Tongue (tissue), 2 donors: Measurements from ENCODE around the gene MAP3K1. TPM values are rescaled to one million over a fixed set of nuclear protein-coding genes. Genes with fewer than 3 reads are reported as not detected.
A peak's percentile ranks its signal among the peaks of the same experiment; 100 is the strongest.
"Not testable (repeated sequence)": the region's sequence is repeated elsewhere in the genome, so short reads cannot be mapped to it uniquely, and the experiment has no call there.

Experiments used
- DNase-seq: peaks from one replicate; pipeline ENCODE4 v3.0.0-alpha.2; 2015
- total RNA-seq: library from RNA; depleted of rRNA; stranded (reverse); fragments of >200 nt; gene quantifications from one replicate; pipeline ENCODE4 v1.2.3, GENCODE V29; 2014

Gene MAP3K1
- total RNA-seq, result 36.5 TPM

GRCh38 chr5:56814963-56815657 lies at the start of gene MAP3K1:
Gene MAP3K1, plus strand, starts transcription at chr5:56815549. Its CDS starts 25 bp downstream, at chr5:56815574.
- DNase-seq, result peak; percentile 89

- DNase-seq, result no peak
These were observed 48.4 kb upstream of the MAP3K1 start for GRCh38 chr5:56766926-56767325.

- no peak for DNase-seq
These were observed 45.3 kb upstream of the MAP3K1 start for GRCh38 chr5:56769875-56770604.

- DNase-seq, result no peak
These were observed 42.6 kb upstream of the MAP3K1 start for GRCh38 chr5:56772767-56773166.

GRCh38 chr5:56774957-56775356 lies 40.4 kb upstream of the MAP3K1 start:
- peak; percentile 14 for DNase-seq

- DNase-seq, result not testable (repeated sequence)
These were observed 39.0 kb upstream of the MAP3K1 start for GRCh38 chr5:56776212-56776846.

- no peak for DNase-seq
These were observed 32.1 kb upstream of the MAP3K1 start for GRCh38 chr5:56783261-56783660.

- no peak for DNase-seq
These were observed 29.0 kb upstream of the MAP3K1 start for GRCh38 chr5:56786346-56786745.

GRCh38 chr5:56791396-56791795 lies 24.0 kb upstream of the MAP3K1 start:
- no peak for DNase-seq

GRCh38 chr5:56798521-56798920 lies 16.8 kb upstream of the MAP3K1 start:
- DNase-seq, result no peak

GRCh38 chr5:56800186-56800585 lies 15.2 kb upstream of the MAP3K1 start:
- DNase-seq, result no peak

- no peak for DNase-seq
These were observed 14.1 kb upstream of the MAP3K1 start for GRCh38 chr5:56801256-56801655.

- no peak for DNase-seq
These were observed 13.1 kb upstream of the MAP3K1 start for GRCh38 chr5:56802205-56802604.

- DNase-seq, result no peak
These were observed 12.3 kb upstream of the MAP3K1 start for GRCh38 chr5:56803025-56803424.

- no peak for DNase-seq
These were observed 11.5 kb upstream of the MAP3K1 start for GRCh38 chr5:56803894-56804293.

GRCh38 chr5:56807679-56808078 lies 7.7 kb upstream of the MAP3K1 start:
- DNase-seq, result no peak

- DNase-seq, result no peak
These were observed 7.1 kb upstream of the MAP3K1 start for GRCh38 chr5:56808211-56808610.

- DNase-seq, result no peak
These were observed 4.5 kb upstream of the MAP3K1 start for GRCh38 chr5:56810826-56811225.

- no peak for DNase-seq
These were observed 3.2 kb upstream of the MAP3K1 start for GRCh38 chr5:56812110-56812509.

- no peak for DNase-seq
These were observed 2.0 kb upstream of the MAP3K1 start for GRCh38 chr5:56813302-56813701.

- DNase-seq, result peak; percentile 42
These were observed 887 bp upstream of the MAP3K1 start for GRCh38 chr5:56814361-56814962.

- DNase-seq, result peak; percentile 35
These were observed 553 bp downstream of the MAP3K1 start for GRCh38 chr5:56815658-56816545.
